Left renal pelvis (tissue), 4 donors: ENCODE measurements around the gene HELZ2. TPM values are rescaled to one million over a fixed set of nuclear protein-coding genes. Genes with fewer than 3 reads are reported as not detected.
A peak's percentile ranks its signal among the peaks of the same experiment; 100 is the strongest.
"Not testable (repeated sequence)": the region's sequence is repeated elsewhere in the genome, so short reads cannot be mapped to it uniquely, and the experiment has no call there.

ENCODE experiments used
- DNase-seq, 4 donors: peaks; one replicate each; pipeline ENCODE4 v3.0.0-alpha.2; 2013; ENCODE audit warnings: low read depth in 4 of 4, low spot score in 3 of 4
- polyA plus RNA-seq, 4 donors: library from polyadenylated mRNA; unstranded; fragments of 120-200 nt; gene quantifications; one replicate each; pipeline ENCODE4 v1.2.1, GENCODE V29; 2013; ENCODE audit not compliant: insufficient read length in 4 of 4

Gene HELZ2, protein sequence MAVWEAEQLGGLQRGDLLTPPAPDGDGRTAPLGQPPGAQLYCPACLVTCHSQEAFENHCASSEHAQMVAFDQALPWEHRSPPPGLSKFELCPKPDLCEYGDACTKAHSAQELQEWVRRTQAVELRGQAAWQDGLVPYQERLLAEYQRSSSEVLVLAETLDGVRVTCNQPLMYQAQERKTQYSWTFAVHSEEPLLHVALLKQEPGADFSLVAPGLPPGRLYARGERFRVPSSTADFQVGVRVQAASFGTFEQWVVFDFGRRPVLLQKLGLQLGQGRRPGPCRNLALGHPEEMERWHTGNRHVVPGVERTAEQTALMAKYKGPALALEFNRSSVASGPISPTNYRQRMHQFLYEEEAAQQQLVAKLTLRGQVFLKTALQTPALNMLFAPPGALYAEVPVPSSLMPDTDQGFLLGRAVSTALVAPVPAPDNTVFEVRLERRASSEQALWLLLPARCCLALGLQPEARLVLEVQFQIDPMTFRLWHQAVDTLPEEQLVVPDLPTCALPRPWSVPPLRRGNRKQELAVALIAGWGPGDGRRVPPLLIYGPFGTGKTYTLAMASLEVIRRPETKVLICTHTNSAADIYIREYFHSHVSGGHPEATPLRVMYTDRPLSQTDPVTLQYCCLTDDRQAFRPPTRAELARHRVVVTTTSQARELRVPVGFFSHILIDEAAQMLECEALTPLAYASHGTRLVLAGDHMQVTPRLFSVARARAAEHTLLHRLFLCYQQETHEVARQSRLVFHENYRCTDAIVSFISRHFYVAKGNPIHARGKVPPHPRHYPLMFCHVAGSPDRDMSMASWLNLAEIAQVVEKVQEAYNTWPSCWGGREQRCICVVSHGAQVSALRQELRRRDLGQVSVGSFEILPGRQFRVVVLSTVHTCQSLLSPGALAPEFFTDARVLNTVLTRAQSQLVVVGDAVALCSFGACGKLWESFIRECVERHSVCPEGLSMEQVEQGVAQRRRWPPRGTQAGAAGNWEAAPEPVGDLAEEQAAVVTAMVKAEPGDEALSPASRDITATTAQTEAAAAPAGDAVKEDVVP (N-terminal part only)
- polyA plus RNA-seq = 10 to 100 TPM in 2 of 4 donors, 1 to 10 TPM in 2; 8.1 to 15.4 (median 10.2) TPM

DNA sequence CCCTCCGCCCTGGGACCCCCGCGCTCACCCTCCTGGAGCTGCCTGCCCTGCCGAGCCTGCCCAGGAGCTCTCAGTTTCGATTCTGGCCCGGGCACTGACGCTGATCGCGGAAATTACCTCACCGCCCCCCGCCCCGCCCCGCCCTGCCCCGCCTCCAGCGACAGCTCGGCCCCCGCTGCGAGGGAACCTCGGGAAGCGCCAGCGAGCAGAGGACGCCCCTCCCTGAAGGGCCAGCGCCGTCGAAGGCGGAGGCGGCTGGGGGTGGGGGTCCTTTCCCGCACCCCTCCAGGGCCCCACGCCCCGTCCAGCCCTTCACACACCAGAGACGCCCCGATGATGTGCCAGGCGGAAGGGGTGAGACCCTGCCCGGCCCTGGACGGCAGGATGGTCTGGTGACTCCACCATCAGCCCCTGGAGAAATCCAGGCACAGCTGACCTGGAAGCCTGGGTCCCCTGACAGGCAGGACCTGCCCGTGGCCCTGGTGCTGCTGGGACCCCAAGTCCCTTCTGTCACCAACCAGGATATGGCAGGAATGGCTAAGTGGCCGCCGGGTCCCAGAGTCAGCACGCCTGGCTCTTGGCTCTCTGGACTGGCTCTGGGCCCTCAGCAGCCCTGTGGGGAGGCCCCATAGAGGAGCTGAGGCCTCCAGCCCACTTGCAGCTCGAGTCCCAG, at the start of gene HELZ2:
Gene HELZ2 (minus strand): TSS at position 84 of the 673 bp plus-strand sequence. CDS start 1,854 bp downstream, outside the sequence.
- peak in 1 of 4 donors; percentile 31 for DNase-seq

DNA sequence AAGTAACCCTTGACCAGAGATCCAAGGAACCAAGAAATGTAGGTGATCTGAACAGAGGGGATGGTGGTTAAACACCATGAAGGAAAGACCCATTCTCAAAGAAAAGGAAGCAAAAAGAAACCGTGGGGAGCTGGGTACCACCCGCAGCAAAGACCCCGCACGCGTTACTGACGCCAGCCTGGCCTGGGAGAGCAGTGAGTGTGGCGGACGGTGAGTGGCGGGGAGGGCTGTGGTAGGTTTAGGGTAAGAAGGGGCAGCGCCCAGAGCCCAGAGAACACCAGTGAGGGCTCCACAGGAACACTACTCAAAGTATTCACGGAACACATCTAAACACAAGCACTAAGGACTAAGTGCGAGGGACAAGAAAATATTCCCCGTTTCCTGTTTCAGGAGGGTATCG, 48.7 kb upstream of the HELZ2 start:
- no peak for DNase-seq

DNA sequence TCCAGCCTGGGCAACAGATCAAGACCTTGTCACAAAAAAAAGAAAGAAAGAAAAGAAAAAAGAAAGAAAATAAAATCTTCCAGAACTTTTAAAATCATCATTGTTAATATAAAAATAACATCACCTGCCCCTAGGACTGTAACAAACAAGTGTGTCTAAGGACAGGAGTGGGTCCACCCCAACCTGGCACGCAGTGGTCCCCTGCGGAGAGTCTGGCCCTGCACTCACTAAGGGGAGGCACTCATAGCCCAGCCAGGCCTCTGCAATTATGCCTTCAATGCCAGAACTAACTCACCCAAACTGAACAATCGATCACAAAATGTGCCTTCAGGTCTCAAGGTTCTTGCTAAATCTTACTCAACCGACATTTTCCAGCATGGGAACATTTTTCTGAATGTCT, 48.1 kb upstream of the HELZ2 start:
- no peak for DNase-seq

DNA sequence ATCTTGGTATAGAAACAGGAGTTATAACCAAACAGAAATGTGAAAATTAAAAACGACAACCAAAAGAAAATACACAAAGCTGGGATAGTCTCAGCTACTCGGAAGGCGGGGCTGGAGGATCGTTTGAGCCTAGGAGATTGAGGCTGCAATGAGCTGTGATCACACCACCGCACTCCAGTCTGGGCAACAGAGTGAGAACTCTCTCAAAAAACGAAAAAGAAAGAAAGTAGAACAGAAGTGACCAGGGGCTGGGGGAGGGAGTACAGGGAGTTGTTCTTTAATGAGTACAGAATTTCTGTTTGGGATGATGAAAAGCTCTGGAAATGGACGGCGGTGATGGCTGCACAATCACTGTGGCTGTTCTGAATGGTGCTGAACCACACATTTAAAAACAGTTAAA, 47.0 kb upstream of the HELZ2 start:
- DNase-seq = no peak

DNA sequence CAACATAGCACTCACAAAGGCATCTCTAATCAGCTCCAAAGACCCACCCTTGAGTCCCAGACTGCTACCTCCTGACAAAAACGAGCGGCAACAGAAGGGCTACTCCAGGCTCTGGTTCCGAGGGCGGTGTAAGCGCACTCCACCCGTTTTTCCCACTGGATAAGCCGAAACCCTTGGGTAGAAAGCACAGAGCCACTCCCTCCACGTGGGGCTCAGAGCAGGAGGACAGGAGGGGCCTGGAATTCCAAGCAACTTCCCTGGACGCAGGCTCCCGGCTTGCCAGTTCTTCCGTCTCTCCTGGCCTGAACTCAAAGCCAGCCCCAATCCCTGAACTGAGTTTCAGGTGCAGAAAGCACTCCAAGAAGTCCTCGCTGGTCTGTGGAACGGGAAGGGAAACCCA, 45.5 kb upstream of the HELZ2 start:
- no peak for DNase-seq

DNA sequence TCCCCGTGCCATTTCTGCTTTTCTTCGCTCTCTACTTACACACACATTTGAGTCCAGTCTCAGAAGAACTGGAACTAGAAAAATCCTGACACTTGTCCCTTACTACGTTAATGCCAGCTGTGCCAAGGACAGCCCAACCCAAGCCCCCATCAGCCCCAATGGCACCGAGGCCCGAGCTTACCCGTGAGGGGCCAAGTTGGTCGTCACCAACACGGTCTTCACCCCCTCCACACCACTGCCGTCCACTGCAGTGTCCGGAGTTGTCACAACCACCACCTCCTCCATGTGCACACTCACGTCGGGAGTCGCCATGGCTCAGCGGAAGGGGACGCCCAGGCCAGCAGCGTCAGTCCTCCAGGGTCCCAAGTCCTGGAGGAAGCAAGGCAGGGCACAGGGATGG, 45.0 kb upstream of the HELZ2 start:
- no peak for DNase-seq

DNA sequence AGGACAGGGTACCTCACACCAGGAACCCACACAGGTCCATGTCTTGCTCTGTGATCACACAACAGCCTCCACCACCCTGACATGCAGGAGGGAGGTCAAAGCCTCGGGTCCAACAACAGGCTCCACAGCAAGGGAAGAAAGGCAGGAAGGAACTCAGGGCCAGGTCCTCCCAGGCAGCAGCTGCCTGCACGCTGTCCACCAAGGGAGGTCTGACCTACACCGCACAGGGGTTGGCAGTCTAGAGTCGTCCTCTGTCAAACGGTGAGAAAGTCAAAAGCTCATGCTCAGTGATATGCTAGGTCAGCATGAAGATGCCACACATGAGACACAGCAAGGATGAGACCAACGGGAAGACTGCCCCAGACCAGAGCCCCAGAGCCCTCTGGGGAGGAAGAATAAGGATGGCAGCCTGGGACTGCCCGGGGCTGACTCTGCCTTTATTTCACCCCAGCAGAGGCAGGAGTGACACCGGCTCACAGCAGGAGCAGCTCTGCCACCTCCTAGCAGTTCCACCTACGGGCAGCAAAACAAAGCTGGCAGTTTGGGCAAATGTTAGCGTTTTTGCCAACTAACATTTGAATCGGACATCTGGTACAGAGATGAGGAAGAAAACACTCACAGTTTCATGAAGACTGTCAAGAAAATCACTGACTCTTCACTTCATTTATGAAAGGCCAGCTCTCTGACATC, 44.4 kb upstream of the HELZ2 start:
- DNase-seq = no peak

DNA sequence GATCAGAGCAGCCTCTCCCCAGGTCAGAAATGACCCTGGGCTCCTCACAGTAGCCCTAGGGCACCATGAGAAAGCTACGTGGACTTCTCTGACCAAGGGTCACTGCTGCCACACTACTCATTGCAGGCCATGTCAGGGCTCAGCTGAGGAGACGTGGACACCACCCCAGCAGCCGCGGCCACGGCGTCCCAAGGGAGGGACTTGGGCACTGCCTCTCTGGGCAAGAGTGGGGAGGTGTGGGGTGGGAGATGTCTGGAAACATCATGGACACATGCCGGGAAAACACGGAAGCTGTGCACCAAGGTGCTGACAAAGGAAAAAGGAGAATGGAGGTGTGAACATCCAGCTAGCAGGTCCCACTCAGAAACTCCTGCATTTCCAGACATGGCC, 43.8 kb upstream of the HELZ2 start:
- no peak for DNase-seq

DNA sequence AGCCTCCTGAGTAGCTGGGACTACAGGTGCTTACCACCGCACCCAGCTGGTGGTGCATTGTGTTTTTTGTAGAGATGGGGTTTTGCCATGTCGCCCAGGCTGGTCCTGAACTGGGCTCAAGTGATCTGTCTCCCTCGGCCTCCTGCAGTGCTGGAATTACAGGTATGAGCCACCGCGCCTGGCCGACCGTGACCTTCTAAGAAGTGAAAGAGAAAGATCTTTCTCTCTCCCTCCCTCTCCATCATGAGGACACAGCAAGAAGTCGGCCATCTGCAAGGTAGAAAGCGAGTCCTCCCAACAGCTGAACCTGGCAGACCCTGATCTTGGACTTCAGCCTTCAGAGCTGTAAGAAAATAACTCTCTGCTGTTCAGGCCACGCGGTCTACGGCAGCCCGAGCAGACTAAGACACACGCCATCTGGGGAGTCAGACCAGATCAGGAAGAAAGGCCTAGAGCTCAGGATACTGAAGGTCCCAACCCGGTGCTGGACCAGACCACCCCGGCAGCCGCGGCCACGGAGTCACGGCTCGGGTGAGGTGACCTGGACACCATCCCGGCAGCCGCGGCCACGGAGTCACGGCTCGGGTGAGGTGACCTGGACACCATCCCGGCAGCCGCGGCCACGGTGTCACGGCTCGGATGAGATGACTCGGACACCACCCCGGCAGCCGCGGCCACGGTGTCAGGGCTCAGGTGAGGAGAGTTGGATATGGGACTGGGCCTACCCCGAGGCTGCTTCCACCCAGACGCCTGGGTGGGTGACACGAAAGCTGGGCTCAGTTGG, 43.2 kb upstream of the HELZ2 start:
- DNase-seq = no peak

DNA sequence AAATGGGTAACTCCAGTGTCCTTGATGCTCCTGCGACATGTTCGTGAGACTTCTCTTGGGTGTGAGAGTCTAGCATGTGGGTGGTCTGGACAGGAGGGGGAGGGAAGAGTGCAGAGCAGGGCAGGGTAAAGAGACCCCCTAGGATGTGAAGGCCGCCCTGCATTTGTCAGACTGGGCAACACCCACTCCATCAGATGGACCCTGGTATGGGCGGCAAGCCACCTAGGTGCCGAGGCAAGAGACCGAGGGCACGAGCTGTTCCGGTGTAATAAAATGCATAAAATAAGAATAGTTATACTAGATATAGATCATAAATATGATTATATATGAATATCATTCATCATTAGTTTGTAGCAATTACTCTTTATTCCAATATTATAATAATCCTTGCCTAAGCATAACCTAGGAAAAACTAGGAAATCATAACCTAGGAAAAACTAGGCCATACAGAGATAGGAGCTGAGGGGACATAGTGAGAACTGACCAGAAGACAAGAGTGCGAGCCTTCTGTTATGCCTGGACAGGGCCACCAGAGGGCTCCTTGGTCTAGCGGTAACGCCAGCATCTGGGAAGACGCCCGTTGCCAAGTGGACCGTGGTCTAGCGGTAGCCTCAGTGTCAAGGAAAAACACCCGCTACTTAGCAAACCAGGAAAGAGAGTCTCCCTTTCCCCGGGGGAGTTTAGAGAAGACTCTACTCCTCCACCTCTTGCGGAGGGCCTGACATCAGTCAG, 40.0 kb upstream of the HELZ2 start:
- not testable (repeated sequence) for DNase-seq

DNA sequence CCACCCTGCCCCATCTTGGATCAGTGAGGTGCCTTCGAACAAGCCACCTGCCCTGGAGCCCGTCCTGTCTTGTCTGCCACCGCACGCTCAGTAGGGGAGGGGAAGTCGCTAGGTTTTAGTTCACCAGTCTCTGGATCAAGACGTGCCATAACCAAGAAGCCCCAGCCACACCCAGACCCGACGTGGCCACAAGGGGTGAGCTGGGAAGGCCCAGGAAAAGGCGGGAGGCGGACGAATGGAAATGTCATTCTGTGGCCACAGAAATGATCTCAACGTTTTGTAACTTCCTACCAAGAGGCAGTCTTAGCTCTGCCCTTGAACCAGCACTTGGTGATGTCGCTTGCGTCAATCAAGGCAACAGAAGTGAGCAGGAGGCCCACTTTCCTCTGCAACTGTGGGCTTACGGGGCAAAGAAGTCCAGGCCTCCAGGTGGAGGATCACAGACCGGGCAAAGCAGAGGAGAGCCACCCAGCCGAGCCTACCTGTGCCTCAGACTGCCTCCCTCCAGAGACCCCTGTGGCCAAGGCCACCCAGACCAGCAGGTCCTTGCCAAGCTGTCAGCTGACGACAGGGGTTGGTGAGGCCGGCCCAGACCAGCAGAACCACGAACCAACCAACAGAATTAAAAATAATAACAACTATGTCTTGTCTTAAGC, 38.4 kb upstream of the HELZ2 start:
- DNase-seq = no peak

DNA sequence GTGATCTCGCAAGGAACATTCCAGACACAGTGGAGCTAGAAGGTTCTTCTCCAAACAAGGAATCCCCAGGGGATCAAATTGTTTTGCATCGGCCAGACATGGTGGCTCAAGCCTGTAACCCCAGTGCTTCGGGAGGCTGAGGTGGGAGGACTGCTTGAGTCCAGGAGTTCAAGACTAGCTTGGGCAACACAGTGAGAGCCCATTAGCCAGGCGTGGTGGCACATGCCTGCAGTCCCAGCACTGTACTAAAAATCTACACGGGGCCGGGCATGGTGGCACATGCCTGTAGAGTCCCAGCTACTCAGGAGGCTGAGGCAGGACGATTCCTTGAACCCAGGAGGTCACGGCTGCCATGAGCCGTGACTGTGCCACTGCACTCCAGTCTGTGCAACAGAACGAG, 37.6 kb upstream of the HELZ2 start:
- no peak for DNase-seq

DNA sequence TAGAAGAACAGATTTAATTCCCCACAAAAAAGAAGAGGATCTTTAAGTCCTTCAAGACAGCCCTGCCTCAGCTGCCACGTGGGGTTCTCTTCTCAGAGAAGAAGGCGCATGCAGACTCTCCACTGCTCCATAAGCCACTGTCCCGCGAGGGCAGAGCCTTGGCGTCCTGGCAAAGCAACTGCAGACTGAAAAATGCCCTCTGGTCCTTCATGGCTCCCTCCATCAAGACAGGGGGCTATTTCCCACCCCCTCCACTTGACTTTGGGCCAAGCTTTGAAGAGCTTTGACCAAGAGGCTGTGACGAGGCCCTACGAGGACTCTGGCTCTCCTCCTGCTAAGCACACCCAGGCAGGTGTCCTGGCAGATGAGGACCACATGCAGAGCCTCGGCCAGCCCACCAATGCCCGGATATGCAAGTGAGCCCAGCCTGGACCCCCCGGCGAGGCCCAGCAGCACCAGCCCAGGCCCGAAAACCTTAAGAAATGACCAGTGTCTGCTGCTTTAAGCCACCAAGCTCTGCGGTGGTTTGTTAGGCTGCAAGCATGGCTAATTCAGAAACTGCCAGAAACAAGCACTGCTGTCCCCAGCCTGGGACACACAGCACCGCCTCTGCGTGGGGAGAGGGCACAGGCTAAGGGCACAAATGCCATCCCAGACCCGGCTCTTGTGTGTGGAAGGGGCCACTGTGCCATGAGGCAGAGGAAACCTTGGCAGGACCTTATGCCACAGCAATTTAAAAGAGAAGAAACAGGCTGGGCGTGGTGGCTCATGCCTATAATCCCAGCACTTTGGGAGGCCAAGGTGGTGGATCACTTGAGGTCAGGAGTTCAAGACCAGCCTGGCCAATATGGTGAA, 36.8 kb upstream of the HELZ2 start:
- DNase-seq = no peak

DNA sequence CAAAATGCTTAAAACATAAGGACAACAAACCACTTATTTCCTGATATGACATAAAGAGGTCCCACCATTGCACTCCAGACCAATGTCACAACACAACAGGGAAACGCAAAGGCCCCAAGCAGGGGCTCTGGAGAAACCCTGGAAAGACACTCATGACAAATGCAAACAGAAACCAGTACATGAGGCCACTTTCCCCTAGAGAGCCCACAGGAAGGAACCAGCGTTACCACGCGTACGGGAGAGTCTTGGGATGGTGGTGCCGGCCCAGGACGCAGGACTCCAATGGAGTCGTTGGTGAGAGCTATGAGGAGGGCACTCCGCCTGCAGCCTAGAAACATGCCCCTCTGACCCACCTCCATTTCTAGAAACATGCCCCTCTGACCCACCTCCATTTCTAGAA, 32.6 kb upstream of the HELZ2 start:
- no peak for DNase-seq

DNA sequence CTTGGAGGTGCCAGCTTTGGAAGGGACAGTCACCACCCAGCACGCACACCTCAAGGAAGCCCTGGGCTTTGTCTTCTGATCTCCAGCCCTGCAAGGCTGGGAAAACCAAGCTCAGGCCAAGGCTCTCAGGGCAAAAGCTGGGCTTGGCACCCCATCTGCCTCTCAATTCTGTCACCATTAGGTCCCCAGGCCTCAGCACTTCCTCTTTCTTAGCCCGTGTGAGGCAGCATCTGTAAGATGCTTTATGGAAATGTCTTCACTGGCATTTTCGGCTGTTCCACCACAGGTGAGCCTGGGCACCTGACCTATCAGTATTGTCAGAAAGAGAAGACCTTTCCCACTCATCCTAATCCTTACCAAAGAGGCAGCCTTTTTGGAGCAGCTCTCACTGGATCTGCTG, 28.3 kb upstream of the HELZ2 start:
- DNase-seq = no peak

DNA sequence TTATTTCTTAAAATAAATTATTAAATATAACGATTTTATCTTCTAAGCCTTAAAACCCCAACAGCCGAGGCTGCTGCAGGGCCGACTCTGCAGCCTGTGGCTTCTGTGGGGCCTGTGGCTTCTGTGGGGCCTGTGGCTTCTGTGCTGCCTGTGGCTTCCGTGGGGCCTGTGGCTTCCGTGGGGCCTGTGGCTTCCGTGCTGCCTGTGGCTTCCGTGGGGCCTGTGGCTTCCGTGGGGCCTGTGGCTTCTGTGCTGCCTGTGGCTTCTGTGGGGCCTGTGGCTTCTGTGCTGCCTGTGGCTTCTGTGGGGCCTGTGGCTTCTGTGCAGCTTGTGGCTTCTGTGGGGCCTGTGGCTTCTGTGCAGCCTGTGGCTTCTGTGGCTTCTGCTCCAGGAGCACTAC, 27.6 kb upstream of the HELZ2 start:
- not testable (repeated sequence) for DNase-seq

DNA sequence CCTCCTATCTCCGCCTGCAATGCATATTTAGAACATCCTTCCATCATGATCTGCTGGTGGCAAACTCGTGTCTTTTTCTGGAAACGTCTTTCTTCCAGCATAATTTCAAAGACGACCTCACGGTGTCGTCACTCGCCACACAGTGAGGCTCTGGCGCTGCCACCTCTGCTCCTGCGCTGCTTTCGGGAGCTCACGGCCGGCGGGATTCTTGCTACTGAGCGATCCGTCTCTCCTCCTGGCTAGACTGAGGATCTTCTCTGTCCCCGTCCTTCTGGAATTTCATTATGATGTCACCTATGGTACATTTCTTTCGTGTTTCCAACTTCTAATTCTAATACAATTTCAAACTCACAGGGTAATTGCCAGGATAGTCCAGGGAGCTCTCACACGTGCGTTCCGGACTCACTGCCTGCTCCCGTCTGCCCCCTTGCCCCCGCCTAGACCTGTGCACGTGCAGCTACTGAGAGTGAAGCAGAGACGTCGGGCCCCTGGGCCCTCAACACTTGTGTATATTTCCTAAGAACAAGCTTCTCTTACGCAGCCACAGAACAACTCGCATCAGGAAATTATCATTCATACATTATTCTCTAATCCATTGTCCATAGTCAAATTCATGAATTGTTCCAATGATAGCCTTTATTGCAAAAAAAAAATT, 25.5 kb upstream of the HELZ2 start:
- no peak for DNase-seq
